Panc1 (cell line): Measurements from ENCODE around the gene DIS3L2. TPM values are rescaled to one million over a fixed set of nuclear protein-coding genes. Genes with fewer than 3 reads are reported as not detected.
A peak's percentile ranks its signal among the peaks of the same experiment; 100 is the strongest.
"Not testable (repeated sequence)": the region's sequence is repeated elsewhere in the genome, so short reads cannot be mapped to it uniquely, and the experiment has no call there.

Experiments
- ATAC-seq: fragments of 200-7000 bp; cut with Tn5 transposase; 2 replicates; pipeline ENCODE4 v1.9.1; 2020; ENCODE audit warnings: mild to moderate bottlenecking, moderate library complexity
- BruUV-seq: library from RNA; stranded (reverse); fragments of 400-500 nt; replicated peaks from 2 replicates; lab custom pipeline; 2021; lab: Mats Ljungman, UMichigan
- CTCF ChIA-PET: fragments of 300-600 bp; sonication (Branson Sonifier 250); formaldehyde crosslinking; loops from one replicate; lab custom pipeline; 2022; ENCODE audit warnings: antibody characterized with exemption; lab: Charles Lee
- POLR2A ChIA-PET: fragments of 300-600 bp; sonication (Branson Sonifier 250); formaldehyde crosslinking; loops from one replicate; lab custom pipeline; 2022; ENCODE audit warnings: antibody characterized with exemption; lab: Charles Lee
- DNase-seq: peaks from one replicate; pipeline ENCODE4 v3.0.0-alpha.2; 2010; ENCODE audit warnings: low read depth, low spot score
- H3K27ac ChIP-seq: 2 replicates; pipeline ENCODE4 v1.5.1; 2011; ENCODE audit warnings: mild to moderate bottlenecking, low read length, inconsistent platforms
- H3K27me3 ChIP-seq: fragments of 200-500 bp; sonication (Bioruptor generic); 2 replicates; pipeline ENCODE4 v1.6.0; 2014; ENCODE audit warnings: low read length, inconsistent platforms; ENCODE audit not compliant: control insufficient read depth, insufficient read depth
- H3K36me3 ChIP-seq: fragments of 200-500 bp; sonication (Bioruptor generic); 2 replicates; pipeline ENCODE4 v1.5.1; 2014; ENCODE audit warnings: inconsistent platforms, mild to moderate bottlenecking, low read length, moderate library complexity; ENCODE audit not compliant: control insufficient read depth, insufficient read depth
- H3K4me1 ChIP-seq: 2 replicates; pipeline ENCODE4 v1.5.1; 2011; ENCODE audit warnings: inconsistent platforms, mild to moderate bottlenecking, low read length, moderate library complexity; ENCODE audit not compliant: control insufficient read depth, insufficient read depth
- H3K4me3 ChIP-seq, 2 experiments: 2 replicates each; pipeline ENCODE4 v1.5.1; 2011 to 2012; ENCODE audit warnings: low read depth in 2 of 2, low read length in 2 of 2, mild to moderate bottlenecking in 2 of 2, inconsistent platforms in 1 of 2, moderate library complexity in 1 of 2
- H3K9me3 ChIP-seq: fragments of 200-500 bp; sonication (Bioruptor generic); 2 replicates; pipeline ENCODE4 v1.5.1; 2014; ENCODE audit warnings: low read depth, mild to moderate bottlenecking, inconsistent platforms, low read length, moderate library complexity; ENCODE audit not compliant: control insufficient read depth, insufficient read depth
- CTCF ChIP-seq: fragments of 450-650 bp; IDR thresholded peaks from 2 replicates; pipeline ENCODE4 v1.5.1; 2017; ENCODE audit warnings: mild to moderate bottlenecking
- POLR2AphosphoS5 ChIP-seq: IDR thresholded peaks from 2 replicates; pipeline ENCODE4 v1.6.1; 2012; ENCODE audit warnings: mild to moderate bottlenecking, low read depth, low read length, moderate library complexity
- SIN3A ChIP-seq: IDR thresholded peaks from 2 replicates; pipeline ENCODE4 v1.6.1; 2012; ENCODE audit warnings: low read depth, mild to moderate bottlenecking, low read length, moderate library complexity, borderline replicate concordance; ENCODE audit not compliant: insufficient read depth
- TCF7L2 ChIP-seq: IDR thresholded peaks from 2 replicates; pipeline ENCODE4 v1.6.1; 2011; ENCODE audit warnings: mild to moderate bottlenecking, low read depth, low read length, inconsistent platforms
- in situ Hi-C: cut with HindIII; loops from 2 replicates; pipeline ENCODE4 v1.10.0; 2016; ENCODE audit warnings: low sequenced_read_pairs, low pct_unique_long_range_greater_than_20kb
- intact Hi-C: fragments of 100-400 bp; cut with micrococcal nuclease; formaldehyde crosslinking; loops from one replicate; pipeline ENCODE4 v1.10.0; 2022; ENCODE audit not compliant: unreplicated experiment
- total RNA-seq: library from RNA; stranded (reverse); gene quantifications from one replicate; pipeline ENCODE4 v1.2.1, GENCODE V29; 2021; ENCODE audit not compliant: unreplicated experiment
- TF ChIP-seq, protein P1 (sequence below), 2 experiments: IDR thresholded peaks; 2 replicates each; pipeline ENCODE4 v1.6.1; 2011 to 2012; ENCODE audit warnings: low read depth in 2 of 2, control low read depth in 1 of 2, low read length in 1 of 2, mild to moderate bottlenecking in 1 of 2, moderate library complexity in 1 of 2; ENCODE audit not compliant: insufficient read depth in 1 of 2

DIS3L2 gene
- total RNA-seq, 1 experiment from 2014 or later: 28.1 TPM

GRCh38 chr2:232369126-232369951, 407.8 kb downstream of the DIS3L2 start:
- intact Hi-C loops: no loop called here
- no peak overlapping the region for H3K4me3 ChIP-seq
- no peaks in the 10 kb centered on the region for H3K36me3 ChIP-seq
- peaks cover 12% of the 10 kb centered on the region for H3K4me1 ChIP-seq
- CTCF ChIA-PET: interaction anchor here (0.7 kb wide), 1 partner anchor 462 kb away, joined by 3 read pairs; no protein-coding TSS in a partner anchor
- H3K27ac ChIP-seq: peak overlapping the region; percentile 45; the same call in 1 of the 2 replicates
- in situ Hi-C loops: no loop called here
- H3K27me3 ChIP-seq: no peaks in the 10 kb centered on the region
- no peak for ATAC-seq
- no TSS peak for BruUV-seq
- TF ChIP-seq, protein P1, sequence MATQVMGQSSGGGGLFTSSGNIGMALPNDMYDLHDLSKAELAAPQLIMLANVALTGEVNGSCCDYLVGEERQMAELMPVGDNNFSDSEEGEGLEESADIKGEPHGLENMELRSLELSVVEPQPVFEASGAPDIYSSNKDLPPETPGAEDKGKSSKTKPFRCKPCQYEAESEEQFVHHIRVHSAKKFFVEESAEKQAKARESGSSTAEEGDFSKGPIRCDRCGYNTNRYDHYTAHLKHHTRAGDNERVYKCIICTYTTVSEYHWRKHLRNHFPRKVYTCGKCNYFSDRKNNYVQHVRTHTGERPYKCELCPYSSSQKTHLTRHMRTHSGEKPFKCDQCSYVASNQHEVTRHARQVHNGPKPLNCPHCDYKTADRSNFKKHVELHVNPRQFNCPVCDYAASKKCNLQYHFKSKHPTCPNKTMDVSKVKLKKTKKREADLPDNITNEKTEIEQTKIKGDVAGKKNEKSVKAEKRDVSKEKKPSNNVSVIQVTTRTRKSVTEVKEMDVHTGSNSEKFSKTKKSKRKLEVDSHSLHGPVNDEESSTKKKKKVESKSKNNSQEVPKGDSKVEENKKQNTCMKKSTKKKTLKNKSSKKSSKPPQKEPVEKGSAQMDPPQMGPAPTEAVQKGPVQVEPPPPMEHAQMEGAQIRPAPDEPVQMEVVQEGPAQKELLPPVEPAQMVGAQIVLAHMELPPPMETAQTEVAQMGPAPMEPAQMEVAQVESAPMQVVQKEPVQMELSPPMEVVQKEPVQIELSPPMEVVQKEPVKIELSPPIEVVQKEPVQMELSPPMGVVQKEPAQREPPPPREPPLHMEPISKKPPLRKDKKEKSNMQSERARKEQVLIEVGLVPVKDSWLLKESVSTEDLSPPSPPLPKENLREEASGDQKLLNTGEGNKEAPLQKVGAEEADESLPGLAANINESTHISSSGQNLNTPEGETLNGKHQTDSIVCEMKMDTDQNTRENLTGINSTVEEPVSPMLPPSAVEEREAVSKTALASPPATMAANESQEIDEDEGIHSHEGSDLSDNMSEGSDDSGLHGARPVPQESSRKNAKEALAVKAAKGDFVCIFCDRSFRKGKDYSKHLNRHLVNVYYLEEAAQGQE (IDR thresholded peaks at IDR 0.05; ENCODE audit: insufficient read depth in 1 of 2, low read depth in 2 of 2, low read length in 1 of 2): no peak
- TF ChIP-seq CTCF (no peak), SIN3A (no peak), TCF7L2 (no peak), POLR2AphosphoS5 (no peak)
- POLR2A ChIA-PET: no interaction called here
- no peaks in the 10 kb centered on the region for H3K9me3 ChIP-seq
- no peak for DNase-seq

GRCh38 chr2:232370007-232370406, 408.5 kb downstream of the DIS3L2 start:
- intact Hi-C loops, H3K27me3 ChIP-seq, ATAC-seq, H3K27ac ChIP-seq, H3K4me3 ChIP-seq, in situ Hi-C loops, H3K36me3 ChIP-seq, DNase-seq, H3K9me3 ChIP-seq, POLR2A ChIA-PET, BruUV-seq: not testable (repeated sequence)
- H3K4me1 ChIP-seq: peaks cover 12% of the 10 kb centered on the region
- CTCF ChIA-PET: interaction anchor here (0.7 kb wide), 1 partner anchor 463 kb away, joined by 3 read pairs; no protein-coding TSS in a partner anchor
